IPS DF 19.7 (cell line): Measurements from ENCODE around the gene MMP28.

Experiments used
- DNase-seq: peaks from one replicate; pipeline ENCODE4 v3.0.0-alpha.2; 2013; ENCODE audit warnings: low read depth, low spot score

The MMP28 gene

GRCh38 chr17:35799942-35800341, 4.5 kb upstream of the MMP28 start:
- no peak for DNase-seq

- no peak for DNase-seq
Measured at GRCh38 chr17:35797918-35798317, 2.5 kb upstream of the MMP28 start.

GRCh38 chr17:35797370-35797769, 1.9 kb upstream of the MMP28 start:
- DNase-seq = no peak

GRCh38 chr17:35796942-35797341, 1.5 kb upstream of the MMP28 start:
- no peak for DNase-seq

- no peak for DNase-seq
Measured at GRCh38 chr17:35795871-35796265, 427 bp upstream of the MMP28 start.

GRCh38 chr17:35793257-35793656, 2.2 kb downstream of the MMP28 start:
- no peak for DNase-seq

- DNase-seq = no peak
Measured at GRCh38 chr17:35791681-35792350, 3.6 kb downstream of the MMP28 start.

GRCh38 chr17:35790841-35791240, 4.6 kb downstream of the MMP28 start:
- DNase-seq = no peak

GRCh38 chr17:35788477-35789368, 6.7 kb downstream of the MMP28 start:
- no peak for DNase-seq

GRCh38 chr17:35786941-35787432, 8.5 kb downstream of the MMP28 start:
- no peak for DNase-seq

GRCh38 chr17:35784895-35785294, 10.5 kb downstream of the MMP28 start:
- DNase-seq = no peak

GRCh38 chr17:35780950-35781349, 14.5 kb downstream of the MMP28 start:
- DNase-seq = no peak

- no peak for DNase-seq
Measured at GRCh38 chr17:35778641-35779196, 16.7 kb downstream of the MMP28 start.

- no peak for DNase-seq
Measured at GRCh38 chr17:35775583-35775982, 19.9 kb downstream of the MMP28 start.

GRCh38 chr17:35775039-35775438, 20.4 kb downstream of the MMP28 start:
- no peak for DNase-seq

- no peak for DNase-seq
Measured at GRCh38 chr17:35774499-35774898, 20.9 kb downstream of the MMP28 start.

- DNase-seq = no peak
Measured at GRCh38 chr17:35773679-35774425, 21.6 kb downstream of the MMP28 start.

- DNase-seq = no peak
Measured at GRCh38 chr17:35773129-35773528, 22.3 kb downstream of the MMP28 start.

- no peak for DNase-seq
Measured at GRCh38 chr17:35769895-35770486, 25.4 kb downstream of the MMP28 start.

- no peak for DNase-seq
Measured at GRCh38 chr17:35768797-35769196, 26.6 kb downstream of the MMP28 start.

GRCh38 chr17:35766903-35767510, 28.4 kb downstream of the MMP28 start:
- no peak for DNase-seq
